Measurements from ENCODE around the gene DCP1A. TPM values are rescaled to one million over a fixed set of nuclear protein-coding genes. Genes with fewer than 3 reads are reported as not detected.

The DCP1A gene
- polyA plus RNA-seq, 4 donors: 28.2 to 35.0 (median 30.7) TPM

Other genes starting within 250 kb of the DCP1A start
- gene RFT1, start 217.1 kb downstream of the DCP1A start, polyA plus RNA-seq (ENCODE audit: insufficient read length in 4 of 4): 10 to 100 TPM; 19.3 to 30.3 (median 25.6) TPM
- 10 to 100 TPM in 3 of 4 donors, 1 to 10 TPM in 1; 9.2 to 25.8 (median 20.1) TPM for gene PRKCD, start 186.3 kb downstream of the DCP1A start, polyA plus RNA-seq (ENCODE audit: insufficient read length in 4 of 4)
- gene TKT, start 91.5 kb downstream of the DCP1A start, polyA plus RNA-seq (ENCODE audit: insufficient read length in 4 of 4): 100 to 1,000 TPM in 2 of 4 donors, 10 to 100 TPM in 2; 89.4 to 116 (median 95.2) TPM
- 10 to 100 TPM in 3 of 4 donors, 1 to 10 TPM in 1; 5.7 to 14.3 (median 12.2) TPM for gene CACNA1D, start 147.1 kb upstream of the DCP1A start, polyA plus RNA-seq (ENCODE audit: insufficient read length in 4 of 4)